Skin of body (tissue), 2 donors: Measurements from ENCODE around the gene ZNF845. TPM values are rescaled to one million over a fixed set of nuclear protein-coding genes. Genes with fewer than 3 reads are reported as not detected.
"Not testable (repeated sequence)": the region's sequence is repeated elsewhere in the genome, so short reads cannot be mapped to it uniquely, and the experiment has no call there.

Experiments used
- DNase-seq: peaks from one replicate; lab custom pipeline; 2025; lab: John Stamatoyannopoulos, UW
- total RNA-seq: library from RNA; depleted of rRNA; stranded (reverse); fragments of >200 nt; gene quantifications from one replicate; pipeline ENCODE4 v1.2.3, GENCODE V29; 2014

Gene ZNF845
- total RNA-seq = 8.2 TPM

DNA sequence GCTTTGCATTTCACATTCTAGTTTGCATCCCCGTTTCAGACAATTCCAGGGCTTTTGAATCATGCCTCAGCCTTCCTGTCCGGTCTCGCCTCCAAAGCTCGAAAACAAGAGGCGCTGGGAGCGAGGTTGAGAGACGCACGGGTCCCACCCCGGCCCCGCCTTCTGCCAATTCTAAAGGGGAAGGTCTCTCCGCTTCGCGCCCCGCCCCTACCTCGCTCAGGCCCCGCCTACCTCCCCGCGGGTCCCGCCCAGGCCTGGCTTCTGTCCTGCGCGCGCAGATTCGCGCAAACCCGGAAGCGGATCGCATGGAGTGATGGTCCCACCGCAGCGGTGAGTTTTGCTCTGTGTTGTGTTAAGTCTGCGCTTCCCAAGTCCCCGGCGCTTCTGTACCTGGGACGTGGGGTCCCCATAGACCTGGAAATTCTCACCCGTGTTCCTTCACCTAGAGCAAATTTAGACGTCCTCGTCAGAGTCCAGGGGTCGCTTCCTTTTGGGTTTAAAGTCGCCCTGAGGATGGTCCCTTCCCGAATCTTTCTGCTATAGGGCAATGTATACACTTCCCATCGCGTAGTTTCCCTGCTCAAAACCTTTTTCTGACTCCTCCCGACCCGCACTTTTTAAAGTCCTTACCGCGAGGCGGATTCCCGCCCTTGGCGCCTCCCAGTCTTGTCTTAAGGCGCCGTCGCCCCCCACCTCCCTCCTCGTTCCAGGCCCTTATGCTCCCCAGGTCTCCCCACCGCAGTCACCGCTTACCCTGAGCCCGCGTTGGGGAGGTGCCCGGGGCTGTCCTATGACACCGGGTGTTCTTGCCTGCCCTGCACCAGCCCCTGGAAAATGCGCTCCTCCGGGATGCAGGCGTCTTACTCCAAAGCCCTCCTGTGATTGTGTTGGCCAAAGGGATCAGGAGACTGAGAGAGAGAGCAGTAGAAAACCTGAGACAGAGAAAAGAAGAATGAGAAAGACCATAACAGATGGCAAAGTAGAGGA, at the start of gene ZNF845:
TSS of gene ZNF845 (plus strand) at position 287 of the 987 bp plus-strand sequence. CDS start 7,559 bp downstream, outside the sequence.
- peak; percentile 80 for DNase-seq

DNA sequence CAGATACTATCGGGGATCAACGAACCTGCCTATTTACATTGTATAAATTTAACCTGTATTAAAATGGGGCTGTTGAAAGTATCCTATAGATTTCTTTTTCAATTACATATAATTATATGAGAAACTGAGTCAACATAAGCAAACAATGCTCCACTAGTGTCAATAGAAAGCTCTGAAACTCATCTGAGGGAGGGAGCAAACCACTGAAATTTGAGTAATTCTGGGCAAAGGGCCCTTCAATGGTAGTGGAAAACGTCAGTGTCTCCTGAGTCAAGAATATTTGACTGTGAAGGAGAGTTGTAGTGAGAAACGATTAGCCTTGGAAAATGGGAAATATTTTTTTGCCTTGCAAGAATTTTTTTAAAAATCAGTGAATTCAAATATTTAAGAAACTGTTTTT, 48.5 kb upstream of the ZNF845 start:
- no peak for DNase-seq

DNA sequence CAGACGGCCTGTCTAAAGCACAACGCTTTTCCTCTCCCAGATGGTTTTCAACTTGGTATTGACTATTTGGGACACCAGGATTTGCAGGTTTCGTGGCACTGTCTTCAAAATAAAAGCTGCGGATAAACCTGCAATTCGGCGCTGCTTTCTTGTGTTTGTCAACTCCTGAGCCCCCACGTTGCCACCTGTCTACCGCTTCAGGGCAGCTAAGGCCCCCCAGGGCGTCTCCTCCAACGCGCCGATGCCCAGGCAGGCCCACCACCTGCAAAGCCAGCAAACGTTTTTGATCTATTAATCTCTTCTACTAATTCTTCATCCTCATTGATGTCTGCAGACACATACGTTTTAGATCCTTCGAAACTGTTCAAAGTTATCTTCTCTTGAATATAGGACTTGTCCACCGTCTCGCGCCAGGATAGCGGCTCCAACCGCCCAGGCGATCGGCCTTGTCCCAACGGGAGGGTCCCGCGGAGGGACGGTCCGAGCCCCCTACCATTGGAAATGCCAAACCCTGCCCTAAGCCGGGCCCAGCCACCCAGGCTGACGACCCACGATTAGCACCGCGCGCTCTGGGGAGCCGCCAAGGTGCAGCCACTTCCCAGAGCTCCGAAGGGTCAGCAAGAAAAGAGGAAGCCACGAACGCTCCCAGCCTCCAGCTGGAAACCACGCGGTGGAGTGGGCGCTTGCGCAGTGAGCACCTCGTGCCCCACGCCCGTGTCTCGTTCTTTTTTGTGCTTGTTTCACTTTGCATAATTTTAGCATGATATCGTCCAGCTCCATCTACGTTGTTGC, 42.6 kb upstream of the ZNF845 start:
- DNase-seq = no peak

DNA sequence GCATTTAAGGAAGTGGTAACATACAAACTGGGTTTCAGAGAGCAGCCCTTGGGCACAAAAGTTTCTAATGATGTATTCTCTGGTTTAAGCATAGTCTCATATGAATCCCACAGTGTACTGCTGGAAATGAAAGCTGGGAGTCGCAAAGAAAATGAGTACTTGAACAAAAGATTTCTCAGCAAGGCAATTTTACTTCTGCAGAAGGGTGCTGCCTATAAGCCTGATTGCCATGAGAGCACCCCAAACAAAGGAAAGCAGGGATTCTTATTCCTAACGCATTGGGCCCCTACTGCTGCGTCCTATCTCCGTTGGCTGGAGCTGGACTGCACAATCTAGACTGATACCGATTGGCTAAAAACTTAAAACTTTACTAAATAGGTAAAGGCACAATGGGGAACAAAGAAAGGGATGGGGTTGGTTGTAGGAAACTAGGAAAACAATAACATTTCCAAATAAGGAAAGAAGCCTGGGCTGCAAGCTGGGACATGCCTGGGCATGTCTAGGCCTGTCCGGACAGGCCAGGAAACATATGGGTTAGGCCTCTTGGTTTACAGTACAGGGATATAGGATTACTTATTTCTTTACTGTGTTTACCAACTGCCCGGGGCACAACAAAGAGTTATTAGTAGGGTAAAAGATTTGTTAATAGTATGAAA, 38.6 kb upstream of the ZNF845 start:
- DNase-seq = no peak

DNA sequence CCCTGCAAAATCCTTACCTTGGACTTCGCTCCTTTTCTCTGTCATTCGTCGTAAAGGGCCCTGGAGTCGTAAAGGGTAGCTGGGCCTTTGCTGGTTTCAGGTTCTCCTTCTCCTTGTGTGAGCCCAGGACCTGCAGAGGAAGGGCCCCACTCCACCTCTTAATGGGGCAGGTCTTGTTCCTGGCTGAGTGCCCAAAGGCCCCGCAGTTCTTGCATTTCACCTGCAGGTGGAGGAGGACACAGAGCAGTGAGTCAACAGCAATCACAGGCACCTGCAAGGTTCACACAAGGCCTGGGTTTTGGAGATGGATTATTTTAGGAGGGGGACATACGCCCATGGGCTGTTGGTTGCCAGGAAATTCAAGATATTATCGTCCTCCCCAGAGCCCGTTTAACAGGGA, 32.2 kb upstream of the ZNF845 start:
- not testable (repeated sequence) for DNase-seq

DNA sequence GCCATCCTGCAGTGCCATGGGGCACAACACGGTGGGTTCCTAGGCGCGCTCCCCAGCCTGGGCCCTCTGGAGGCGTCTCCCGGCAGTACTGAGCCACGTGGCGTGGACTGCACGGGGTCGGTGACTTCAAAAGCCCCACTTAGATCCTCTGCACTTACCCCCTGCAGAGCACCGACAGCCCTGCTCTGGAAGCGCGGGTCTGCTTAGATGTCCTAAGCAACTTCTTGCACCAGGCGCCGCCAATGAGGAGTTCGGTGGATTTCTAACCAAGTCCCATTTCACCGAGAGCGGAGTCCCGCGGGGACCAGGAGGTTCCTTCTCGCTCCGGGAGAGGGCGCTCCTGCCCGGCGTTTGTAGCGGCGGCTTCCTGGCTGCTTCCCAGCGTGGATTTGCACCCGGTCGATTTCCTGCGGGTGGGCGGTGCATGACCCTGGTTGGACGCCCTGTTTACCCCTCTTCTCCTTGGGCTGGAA, 25.2 kb upstream of the ZNF845 start:
- DNase-seq = peak; percentile 20

DNA sequence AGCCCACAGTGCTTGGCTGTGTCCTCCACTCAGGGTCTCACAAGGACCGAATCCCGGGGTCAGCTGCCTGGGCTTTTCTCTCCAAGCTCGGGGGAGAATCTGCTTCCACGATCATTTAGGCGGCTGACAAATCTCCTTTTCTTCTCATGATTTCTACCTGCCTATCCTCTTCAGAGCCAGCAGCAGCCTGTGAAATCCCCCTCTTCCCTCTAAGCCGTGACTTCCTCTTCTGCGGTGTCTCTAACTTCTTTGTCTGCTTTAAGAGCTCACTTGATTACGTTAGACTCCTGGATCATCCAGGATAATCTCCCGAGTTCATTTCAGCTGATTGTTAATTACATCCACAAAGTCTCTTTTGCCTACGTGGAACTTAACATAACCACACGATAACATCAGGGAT, 22.5 kb upstream of the ZNF845 start:
- no peak for DNase-seq

DNA sequence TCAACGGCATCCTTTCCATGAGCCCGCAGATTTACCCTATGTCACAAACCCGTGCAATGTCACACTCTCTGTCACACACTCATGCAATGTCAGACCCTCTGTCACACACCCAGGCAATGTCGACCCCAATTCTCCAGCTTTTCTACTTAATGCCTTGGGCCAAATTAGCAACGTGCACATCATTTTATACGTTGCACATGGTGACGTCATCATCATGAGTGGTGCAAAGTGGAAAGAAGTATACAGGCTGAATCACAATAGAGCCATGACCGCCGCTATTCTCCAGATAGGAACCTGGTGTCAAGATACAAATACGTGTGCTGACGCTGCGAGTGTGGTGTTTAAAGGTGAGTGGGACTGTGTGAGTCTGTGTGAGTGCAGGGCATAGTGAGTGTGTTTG, 21.7 kb upstream of the ZNF845 start:
- no peak for DNase-seq

DNA sequence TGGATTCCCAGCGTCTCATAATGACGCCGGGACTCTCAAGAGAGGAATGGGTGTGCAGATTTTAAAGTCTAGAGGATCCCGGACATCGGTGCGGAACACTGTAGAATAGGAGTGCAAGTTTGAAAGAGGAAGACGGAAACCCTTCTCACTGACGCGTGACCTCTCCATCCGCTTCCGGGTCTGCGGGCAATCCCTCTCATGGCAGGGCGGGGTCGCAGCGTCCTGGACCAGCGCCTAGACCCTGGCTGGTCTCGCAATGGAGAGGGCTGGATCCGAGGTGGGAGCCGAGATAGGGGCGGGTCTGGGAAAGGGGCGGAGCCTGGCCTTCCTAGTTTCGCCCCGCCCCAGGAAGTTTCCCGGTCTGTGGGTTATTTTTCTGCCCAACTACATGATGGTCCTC, 4.6 kb upstream of the ZNF845 start:
- no peak for DNase-seq

DNA sequence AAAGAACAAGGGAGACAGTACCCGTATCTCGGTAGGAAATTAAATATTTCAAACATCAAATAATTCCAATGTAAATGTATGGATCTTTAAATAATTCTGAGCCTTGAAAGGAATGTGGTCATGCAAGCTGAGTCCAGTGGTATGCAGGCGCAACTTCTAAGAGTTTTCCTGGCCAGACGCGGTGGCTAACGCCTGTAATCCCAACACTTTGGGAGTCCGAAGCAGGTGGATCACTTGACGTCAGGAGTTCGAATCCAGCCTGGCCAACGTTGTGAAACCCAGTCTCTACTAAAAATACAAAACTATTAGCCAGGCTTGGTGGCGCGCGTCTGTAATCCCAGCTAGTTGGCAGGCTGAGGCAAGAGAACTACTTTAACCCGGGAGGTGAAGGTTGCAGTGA, 1.1 kb upstream of the ZNF845 start:
- no peak for DNase-seq

DNA sequence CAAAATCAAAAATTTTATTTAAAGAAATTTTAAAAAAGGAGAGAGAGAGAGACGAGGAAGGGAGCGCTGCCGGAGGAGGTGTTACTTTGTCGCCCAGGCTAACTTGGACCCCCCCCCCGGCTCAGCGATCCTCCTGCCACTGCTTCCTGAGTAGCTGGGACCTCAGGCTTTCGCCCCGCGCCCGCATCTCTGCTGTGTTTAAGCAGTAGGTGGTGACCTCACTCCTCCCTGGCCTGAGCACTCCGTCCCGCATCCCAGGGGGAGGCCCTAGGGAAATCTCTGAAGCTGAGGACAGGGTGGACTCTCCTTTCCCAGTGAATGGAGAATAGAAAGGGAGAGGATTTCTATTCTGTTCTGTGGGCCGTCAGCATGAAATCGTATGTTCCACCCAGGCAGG, 485 bp upstream of the ZNF845 start:
- DNase-seq = no peak

DNA sequence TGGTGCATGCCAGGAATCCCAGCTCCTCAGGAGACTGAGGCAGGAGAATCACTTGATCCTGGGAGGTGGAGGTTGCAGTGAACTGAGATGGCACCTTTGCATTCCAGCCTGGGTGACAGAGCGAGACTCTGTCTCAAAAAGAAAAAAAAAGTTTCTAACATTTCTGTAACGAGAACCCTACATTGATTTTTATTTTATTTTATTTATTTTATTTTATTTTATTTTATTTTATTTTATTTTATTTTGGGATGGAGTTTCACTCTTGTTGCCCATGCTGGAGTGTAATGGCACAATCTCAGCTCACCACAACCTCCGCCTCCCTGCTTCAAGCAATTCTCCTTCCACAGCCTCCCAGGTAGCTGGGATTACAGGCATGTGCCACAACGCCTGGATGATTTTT, 10.9 kb downstream of the ZNF845 start:
- not testable (repeated sequence) for DNase-seq

DNA sequence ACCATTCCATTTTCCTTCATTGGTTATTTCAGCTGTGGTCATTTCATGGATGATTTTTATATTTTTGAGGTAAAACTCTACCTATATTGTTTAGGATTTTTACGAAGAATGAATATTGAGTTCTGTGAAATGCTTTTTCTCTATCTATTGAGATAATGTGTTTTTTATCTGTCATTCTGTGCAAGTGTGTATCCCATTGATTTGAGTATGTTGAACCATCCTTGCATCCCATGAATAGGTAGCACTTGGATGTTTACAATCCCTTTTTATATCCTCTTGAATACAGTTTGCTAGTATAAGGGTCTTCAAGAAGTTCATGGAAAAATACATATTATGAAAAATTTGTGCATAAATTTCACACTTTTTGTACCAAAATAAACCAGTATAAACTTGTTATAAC, 22.2 kb downstream of the ZNF845 start:
- DNase-seq = no peak

DNA sequence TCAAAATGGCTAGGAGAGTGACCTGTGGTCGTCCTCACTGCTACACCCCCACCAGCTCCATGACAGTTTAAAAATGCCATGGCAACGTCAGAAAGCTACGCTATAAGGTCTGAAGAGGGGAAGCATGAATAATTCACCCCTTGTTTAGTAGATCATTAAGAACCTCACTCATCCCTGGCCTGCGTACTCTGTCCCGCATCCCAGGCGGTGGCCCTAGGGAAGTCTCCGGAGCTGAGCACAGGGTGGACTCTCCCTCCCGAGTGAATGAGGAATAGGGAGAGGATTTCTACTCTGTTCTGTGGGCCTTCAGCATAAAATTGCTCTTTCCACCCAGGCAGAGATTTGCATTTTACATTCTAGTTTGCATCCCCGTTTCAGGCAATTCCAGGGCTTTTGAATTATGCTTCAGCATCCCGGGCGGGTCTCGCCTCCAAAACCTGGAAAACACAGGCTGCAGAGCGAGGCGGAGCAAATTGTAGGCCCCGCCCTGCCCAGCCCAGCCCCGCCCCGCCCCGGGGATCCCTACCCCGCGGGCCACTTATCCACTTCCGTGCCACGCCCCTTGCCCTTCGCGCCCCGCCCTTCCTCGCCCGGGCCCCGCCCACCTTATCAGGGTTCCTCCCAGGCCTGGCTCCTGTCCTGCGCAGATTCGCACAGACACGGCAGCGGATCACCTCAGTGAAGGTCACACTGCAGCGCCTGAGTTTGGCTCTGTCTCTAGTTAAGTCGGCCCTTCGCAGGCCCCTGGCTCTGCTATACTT, 24.5 kb downstream of the ZNF845 start:
- DNase-seq = no peak

DNA sequence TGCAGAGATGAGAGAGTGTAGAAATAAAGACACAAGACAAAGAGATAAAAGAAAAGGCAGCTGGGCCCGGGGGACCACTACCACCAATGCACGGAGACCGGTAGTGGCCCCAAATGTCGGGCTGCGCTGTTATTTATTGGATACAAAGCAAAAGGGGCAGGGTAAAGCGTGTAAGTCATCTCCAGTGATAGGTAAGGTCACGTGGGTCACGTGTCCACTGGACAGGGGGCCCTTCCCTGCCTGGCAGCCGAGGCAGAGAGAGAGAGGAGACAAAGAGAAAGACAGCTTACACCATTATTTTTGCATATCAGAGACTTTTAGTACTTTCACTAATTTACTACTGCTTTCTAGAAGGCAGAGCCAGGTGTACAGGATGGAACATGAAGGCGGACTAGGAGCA, 26.5 kb downstream of the ZNF845 start:
- not testable (repeated sequence) for DNase-seq

DNA sequence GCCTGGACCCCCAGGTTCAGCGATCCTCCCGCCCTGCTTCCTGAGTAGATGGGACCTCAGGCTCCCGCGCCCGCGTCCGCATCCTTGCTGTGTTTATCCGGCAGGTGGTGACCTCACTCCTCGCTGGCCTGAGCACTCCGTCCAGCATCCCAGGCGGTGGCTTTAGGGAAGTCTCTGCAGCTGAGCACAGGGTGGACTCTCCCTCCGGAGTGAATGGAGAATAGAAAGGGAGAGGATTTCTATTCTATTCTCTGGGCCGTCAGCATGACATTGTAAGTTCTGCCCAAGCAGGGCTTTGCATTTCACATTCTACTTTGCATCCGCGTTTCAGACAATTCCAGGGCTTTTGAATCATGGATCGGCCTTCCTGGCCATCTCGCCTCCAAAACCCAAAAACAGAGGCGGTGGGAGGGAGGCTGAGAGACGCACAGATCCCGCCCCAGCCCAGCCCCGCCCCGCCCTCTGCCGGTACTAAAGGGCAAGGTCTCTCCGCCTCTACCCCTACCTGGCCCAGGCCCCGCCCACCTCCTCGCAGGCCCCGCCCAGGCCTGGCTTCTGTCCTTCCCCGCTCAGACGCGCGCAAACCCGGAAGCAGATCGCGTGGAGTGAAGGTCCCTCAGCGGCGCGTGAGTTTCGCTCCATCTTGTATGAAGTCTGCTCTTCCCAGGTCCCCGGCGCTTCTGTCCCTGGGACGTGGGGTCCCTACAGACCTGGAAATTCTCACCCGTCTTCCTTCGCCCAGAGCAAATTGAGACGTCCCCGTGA, 31.8 kb downstream of the ZNF845 start, which contains the start of gene ZNF525:
TSS of gene ZNF525 (plus strand) at position 572 of the 765 bp plus-strand sequence. CDS start 6,577 bp downstream, outside the sequence.
- peak; percentile 49 for DNase-seq

DNA sequence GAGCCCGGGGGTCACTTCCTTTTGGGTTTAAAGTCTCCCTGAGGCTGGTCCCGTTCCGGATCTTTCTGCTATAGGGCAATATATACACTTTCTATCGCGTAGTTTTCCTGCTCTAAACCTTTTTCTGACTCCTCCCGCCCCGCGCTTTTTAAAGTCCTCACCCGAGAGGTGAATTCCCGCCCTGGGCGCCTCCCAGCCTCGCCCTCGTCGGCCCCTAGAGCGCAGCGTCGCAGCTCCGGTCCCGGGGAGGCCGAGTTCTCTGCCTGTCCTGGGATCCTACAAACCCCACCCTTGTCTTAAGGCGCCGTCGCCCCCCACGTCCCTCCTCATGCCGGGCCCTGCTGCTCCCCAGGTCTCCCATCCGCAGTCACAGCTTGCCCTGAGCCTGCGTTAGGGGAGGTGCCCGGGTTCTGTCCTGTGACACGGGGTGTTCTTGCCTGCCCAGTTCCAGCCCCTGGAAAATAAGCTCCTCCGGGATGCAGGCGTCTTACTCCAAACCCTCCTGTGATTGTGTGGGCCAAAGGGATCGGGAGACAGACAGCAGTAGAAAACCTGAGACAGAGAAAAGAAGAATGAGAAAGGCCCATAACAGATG, 32.4 kb downstream of the ZNF845 start:
- no peak for DNase-seq

DNA sequence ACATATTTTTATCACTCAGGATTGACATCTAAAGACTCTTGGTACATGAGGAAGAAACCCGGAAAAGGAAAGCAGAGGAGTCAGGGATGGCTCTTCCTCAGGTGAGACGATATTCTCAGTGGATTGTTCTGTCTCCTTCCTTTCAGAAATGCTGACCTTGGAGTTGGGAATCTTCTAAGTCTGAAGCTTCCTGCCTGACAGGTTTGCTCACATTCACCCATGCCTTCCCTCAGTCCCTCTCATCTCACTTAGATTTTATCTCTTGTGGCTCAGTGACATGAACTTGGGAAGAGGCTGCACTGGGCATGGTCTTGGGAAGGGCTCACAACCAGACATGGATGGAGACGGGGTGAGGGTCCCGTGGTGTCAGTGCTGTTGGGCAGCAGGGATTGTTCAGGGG, 38.6 kb downstream of the ZNF845 start:
- no peak for DNase-seq

DNA sequence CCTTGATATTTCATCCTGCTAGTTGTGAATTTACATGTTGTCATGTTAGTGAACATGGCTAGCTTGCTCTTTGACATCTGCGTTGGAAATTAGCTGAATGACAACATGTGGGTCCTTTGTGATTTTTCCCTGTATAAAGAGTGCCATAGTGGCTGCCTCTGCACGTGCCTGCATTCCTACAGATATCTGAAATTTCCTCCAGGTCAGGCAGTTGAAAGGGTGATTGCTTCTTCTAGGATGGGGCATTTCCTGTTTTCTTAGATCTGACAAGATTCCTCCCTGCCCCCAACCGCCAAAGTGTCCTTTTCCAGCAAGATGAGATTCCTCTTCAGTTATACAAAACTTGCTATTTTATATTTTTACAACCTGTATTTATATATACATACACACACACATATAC, 40.7 kb downstream of the ZNF845 start:
- DNase-seq = no peak

DNA sequence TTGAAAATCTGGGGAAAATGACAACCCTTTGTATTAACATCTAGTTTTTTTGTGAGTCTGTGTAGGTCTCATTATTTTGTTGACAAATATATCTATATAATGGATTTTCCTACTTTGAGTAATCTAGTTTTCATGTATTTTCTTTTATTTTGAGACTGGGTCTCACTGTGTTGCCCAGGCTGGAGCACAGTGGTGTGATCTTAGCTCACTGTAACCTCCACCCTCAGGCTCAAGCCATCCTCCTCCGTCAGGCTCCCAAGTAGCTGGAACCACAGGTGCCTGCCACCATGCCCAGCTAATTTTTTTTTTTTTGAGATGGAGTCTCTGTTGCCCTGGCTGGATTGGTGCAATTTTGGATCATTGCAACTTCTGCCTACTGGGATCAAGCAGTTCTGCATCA, 41.2 kb downstream of the ZNF845 start:
- DNase-seq = no peak
